ENCODE data around the gene WDR75.
"Not testable (repeated sequence)": the region's sequence is repeated elsewhere in the genome, so short reads cannot be mapped to it uniquely, and the experiment has no call there.

DNA sequence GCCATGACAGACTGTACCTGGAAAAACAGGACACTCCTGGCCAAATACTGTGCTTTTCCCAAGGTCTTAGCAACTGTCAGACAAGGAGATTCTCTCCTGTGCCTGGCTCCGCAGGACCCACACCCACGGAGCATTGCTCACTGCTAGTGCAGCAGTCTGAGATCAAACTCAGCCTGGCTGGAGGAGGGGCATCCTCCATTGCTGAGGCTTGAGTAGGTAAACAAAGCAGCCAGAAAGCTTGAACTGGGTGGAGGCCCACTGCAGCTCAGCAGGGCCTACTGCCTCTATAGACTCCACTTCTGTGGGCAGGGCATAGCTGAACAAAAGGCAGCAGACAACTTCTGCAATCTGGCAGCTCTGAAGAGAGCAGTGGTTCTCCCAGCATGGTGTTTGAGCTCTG is 10.8 kb upstream of the WDR75 start:
- TF ChIP-seq, protein P1, sequence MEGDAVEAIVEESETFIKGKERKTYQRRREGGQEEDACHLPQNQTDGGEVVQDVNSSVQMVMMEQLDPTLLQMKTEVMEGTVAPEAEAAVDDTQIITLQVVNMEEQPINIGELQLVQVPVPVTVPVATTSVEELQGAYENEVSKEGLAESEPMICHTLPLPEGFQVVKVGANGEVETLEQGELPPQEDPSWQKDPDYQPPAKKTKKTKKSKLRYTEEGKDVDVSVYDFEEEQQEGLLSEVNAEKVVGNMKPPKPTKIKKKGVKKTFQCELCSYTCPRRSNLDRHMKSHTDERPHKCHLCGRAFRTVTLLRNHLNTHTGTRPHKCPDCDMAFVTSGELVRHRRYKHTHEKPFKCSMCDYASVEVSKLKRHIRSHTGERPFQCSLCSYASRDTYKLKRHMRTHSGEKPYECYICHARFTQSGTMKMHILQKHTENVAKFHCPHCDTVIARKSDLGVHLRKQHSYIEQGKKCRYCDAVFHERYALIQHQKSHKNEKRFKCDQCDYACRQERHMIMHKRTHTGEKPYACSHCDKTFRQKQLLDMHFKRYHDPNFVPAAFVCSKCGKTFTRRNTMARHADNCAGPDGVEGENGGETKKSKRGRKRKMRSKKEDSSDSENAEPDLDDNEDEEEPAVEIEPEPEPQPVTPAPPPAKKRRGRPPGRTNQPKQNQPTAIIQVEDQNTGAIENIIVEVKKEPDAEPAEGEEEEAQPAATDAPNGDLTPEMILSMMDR (conservative IDR thresholded peaks at IDR 0.05; ENCODE audit: low read length), result not testable (repeated sequence)
- TF ChIP-seq EZH2phosphoT487 (IDR thresholded peaks at IDR 0.05; ENCODE audit: borderline replicate concordance, low read depth, low read length), result not testable (repeated sequence)

Data from OCI-LY7 (cell line).